ENCODE results near the gene EXTL2.
"Not testable (repeated sequence)": the region's sequence is repeated elsewhere in the genome, so short reads cannot be mapped to it uniquely, and the experiment has no call there.

Gene EXTL2

GRCh38 chr1:100933555-100933954 is 38.9 kb upstream of the EXTL2 start:
- H3K4me3 ChIP-seq (ENCODE audit: low read depth, low read length); H3K9me3 ChIP-seq (ENCODE audit: control insufficient read depth, insufficient read depth, low read depth, low read length); H3K4me1 ChIP-seq (ENCODE audit: control insufficient read depth, insufficient read depth, low read length); H3K27ac ChIP-seq (ENCODE audit: extremely low read depth, low read depth, low read length); POLR2A ChIA-PET: not testable (repeated sequence)
- CTCF ChIA-PET: interaction anchor here (1.5 kb wide), 1 partner anchor 10 kb away, joined by 6 read pairs; no protein-coding TSS in a partner anchor
- peaks cover 5 to 17% of the 10 kb centered on the region in 2 experiments for H3K36me3 ChIP-seq (ENCODE audit: control insufficient read depth in 2 of 2, insufficient read depth in 1 of 2, low read length in 2 of 2)
- TF ChIP-seq ZNF146 (tag by site-specific recombination; IDR thresholded peaks at IDR 0.05) (peak; percentile 97), ZNF202 (tag by site-specific recombination; IDR thresholded peaks at IDR 0.05; ENCODE audit: borderline replicate concordance) (peak; percentile 50; the same call in 1 of the 2 replicates), ZNF580 (tag by site-specific recombination; IDR thresholded peaks at IDR 0.05) (peak; percentile 56; the same call in 1 of the 2 replicates)

- POLR2A ChIA-PET: no interaction called here
- Histone ChIP-seq H3K4me1 (ENCODE audit: control insufficient read depth, insufficient read depth, low read length) (no peaks in the 10 kb centered on the region), H3K36me3 (ENCODE audit: control insufficient read depth in 2 of 2, insufficient read depth in 1 of 2, low read length in 2 of 2) (peaks cover 5 to 18% of the 10 kb centered on the region in 2 experiments), H3K27ac (ENCODE audit: extremely low read depth, low read depth, low read length) (no peak overlapping the region), H3K9me3 (ENCODE audit: control insufficient read depth, insufficient read depth, low read depth, low read length) (no peaks in the 10 kb centered on the region), H3K4me3 (ENCODE audit: low read depth, low read length) (no peak overlapping the region)
- CTCF ChIA-PET: interaction anchor here (1.3 kb wide), 1 partner anchor 356 kb away, joined by 6 read pairs; no protein-coding TSS in a partner anchor
- TF ChIP-seq ZNF571 (tag by site-specific recombination; IDR thresholded peaks at IDR 0.05): no peak
- no peak for TF ChIP-seq REST (tag by site-specific recombination; IDR thresholded peaks at IDR 0.05)
- no peak for TF ChIP-seq ZNF404 (tag by site-specific recombination; IDR thresholded peaks at IDR 0.05)
- TF ChIP-seq ZSCAN16 (tag by site-specific recombination; IDR thresholded peaks at IDR 0.05): no peak
- TF ChIP-seq ZNF560 (tag by site-specific recombination; IDR thresholded peaks at IDR 0.05; ENCODE audit: borderline replicate concordance): no peak
- TF ChIP-seq ZNF660 (tag by site-specific recombination; IDR thresholded peaks at IDR 0.05): no peak
- no peak for TF ChIP-seq ZNF530 (tag by site-specific recombination; IDR thresholded peaks at IDR 0.05; ENCODE audit: low read depth)
- no peak for TF ChIP-seq ZNF132 (tag by site-specific recombination; IDR thresholded peaks at IDR 0.05; ENCODE audit: borderline replicate concordance)
- TF ChIP-seq HOXC10 (CRISPR knock-in tag; IDR thresholded peaks at IDR 0.05): no peak
- no peak for TF ChIP-seq ZNF121 (tag by site-specific recombination; IDR thresholded peaks at IDR 0.05)
- TF ChIP-seq ZFHX2 (tag by site-specific recombination; conservative IDR thresholded peaks at IDR 0.05): no peak
- no peak for TF ChIP-seq ZNF155 (tag by site-specific recombination; IDR thresholded peaks at IDR 0.05)
- TF ChIP-seq FEZF1 (tag by site-specific recombination; IDR thresholded peaks at IDR 0.05): no peak
These were observed 37.1 kb upstream of the EXTL2 start for GRCh38 chr1:100931716-100932115.

- ChIA-PET POLR2A (no interaction called here), CTCF (interaction anchor here (0.6 to 1.3 kb wide), 2 partner anchors 8 to 379 kb away, joined by 3 read pairs; no protein-coding TSS in a partner anchor)
- peaks cover 0 to 30% of the 10 kb centered on the region in 2 experiments; a peak in 2 of 3 replicates for H3K36me3 ChIP-seq (ENCODE audit: control insufficient read depth in 2 of 2, insufficient read depth in 1 of 2, low read length in 2 of 2)
- TF ChIP-seq ZSCAN23 (tag by site-specific recombination; IDR thresholded peaks at IDR 0.05) (no peak), ZBTB48 (tag by site-specific recombination; IDR thresholded peaks at IDR 0.05) (no peak), IKZF3 (tag by site-specific recombination; IDR thresholded peaks at IDR 0.05) (no peak), SP2 (tag by site-specific recombination; IDR thresholded peaks at IDR 0.05) (no peak), ZNF350 (tag by site-specific recombination; IDR thresholded peaks at IDR 0.05) (no peak), ZNF626 (tag by site-specific recombination; IDR thresholded peaks at IDR 0.05) (no peak), ZNF211 (tag by site-specific recombination; IDR thresholded peaks at IDR 0.05; ENCODE audit: low read depth) (no peak), ZNF138 (tag by site-specific recombination; IDR thresholded peaks at IDR 0.05; ENCODE audit: borderline replicate concordance) (no peak), ZNF292 (tag by site-specific recombination; IDR thresholded peaks at IDR 0.05; ENCODE audit: borderline replicate concordance, low read depth) (no peak), PRDM4 (tag by site-specific recombination; IDR thresholded peaks at IDR 0.05) (no peak), KLF16 (tag by site-specific recombination; IDR thresholded peaks at IDR 0.05) (no peak), ZNF791 (tag by site-specific recombination; IDR thresholded peaks at IDR 0.05) (no peak), ZNF792 (tag by site-specific recombination; IDR thresholded peaks at IDR 0.05) (no peak)
These were observed 35.9 kb upstream of the EXTL2 start for GRCh38 chr1:100930494-100930893.

More at GRCh38 chr1:100930494-100930893, 35.9 kb upstream of the EXTL2 start:
- H3K4me1 ChIP-seq (ENCODE audit: control insufficient read depth, insufficient read depth, low read length): no peaks in the 10 kb centered on the region
- H3K27ac ChIP-seq (ENCODE audit: extremely low read depth, low read depth, low read length): no peak overlapping the region
- H3K4me3 ChIP-seq (ENCODE audit: low read depth, low read length): no peak overlapping the region
- no peaks in the 10 kb centered on the region for H3K9me3 ChIP-seq (ENCODE audit: control insufficient read depth, insufficient read depth, low read depth, low read length)
